HepG2 (cell line): ENCODE results near the gene PLD6. TPM values are rescaled to one million over a fixed set of nuclear protein-coding genes. Genes with fewer than 3 reads are reported as not detected.

ENCODE experiments used
- ATAC-seq: fragments of 200-7000 bp; cut with Tn5 transposase; 3 replicates; pipeline ENCODE4 v1.9.1; 2020; ENCODE audit warnings: mild to moderate bottlenecking, moderate library complexity
- BruUV-seq: library from RNA; stranded (reverse); fragments of 400-500 nt; replicated peaks from 2 replicates; lab custom pipeline; 2021; lab: Mats Ljungman, UMichigan
- CTCF ChIA-PET: fragments of 300-600 bp; formaldehyde crosslinking; extraction: SDS; loops from one replicate; lab custom pipeline; 2021; ENCODE audit warnings: low total read pairs, inconsistent platforms, low intra/inter-chr PET ratio; lab: Yijun Ruan, JAX
- POLR2A ChIA-PET: fragments of 350-600 bp; sonication (Branson Sonifier 250); formaldehyde crosslinking; loops from one replicate; lab custom pipeline; 2020; ENCODE audit warnings: antibody characterized with exemption, inconsistent platforms; lab: Yijun Ruan, JAX
- DNase-seq: peaks from one replicate; pipeline ENCODE4 v3.0.0-alpha.2; 2015; ENCODE audit warnings: low spot score
- FAIRE-seq: peaks from 3 replicates; lab custom pipeline; 2011; peaks lifted over from hg19 to GRCh38; lab: Jason Lieb, UNC
- H2AFZ ChIP-seq: one replicate; pipeline ENCODE4 v1.6.1; 2011; ENCODE audit warnings: low read length, inconsistent platforms
- H3K27ac ChIP-seq: fragments of 300-600 bp; 3 replicates; pipeline ENCODE4 v1.8.0; 2011; ENCODE audit warnings: mixed run types, mild to moderate bottlenecking, mixed read lengths, low read length, inconsistent platforms; ENCODE audit not compliant: insufficient read depth; ENCODE audit errors: extremely low read length
- H3K27me3 ChIP-seq, 2 experiments: fragments of 200-600 bp in 1 of 2; 2 replicates in 1 of 2; 3 replicates in 1 of 2; pipeline versions ENCODE4 v1.6.0 to v1.8.0; 2011; ENCODE audit warnings: low read length in 2 of 2, mild to moderate bottlenecking in 2 of 2, moderate library complexity in 2 of 2, inconsistent platforms in 1 of 2; ENCODE audit not compliant: insufficient read depth in 2 of 2, control insufficient read depth in 1 of 2
- H3K36me3 ChIP-seq, 2 experiments: fragments of 200-600 bp in 1 of 2; replicated peaks in 1 of 2; 2 replicates in 1 of 2; 3 replicates in 1 of 2; pipeline versions ENCODE4 v1.5.1 to v1.8.0; 2011; ENCODE audit warnings: low read length in 2 of 2, inconsistent platforms in 1 of 2; ENCODE audit not compliant: insufficient read depth in 2 of 2, control insufficient read depth in 1 of 2
- H3K4me1 ChIP-seq: 2 replicates; pipeline ENCODE4 v1.5.1; 2012; ENCODE audit warnings: low read length, inconsistent platforms; ENCODE audit not compliant: insufficient read depth
- H3K4me2 ChIP-seq: 2 replicates; pipeline ENCODE4 v1.6.0; 2011; ENCODE audit warnings: low read depth, low read length, inconsistent platforms
- H3K4me3 ChIP-seq, 3 experiments: fragments of 200-600 bp in 1 of 3; sonication (generic), shearing (Covaris generic) in 1 of 3; replicated peaks in 1 of 3; 2 replicates each; pipeline ENCODE4 v1.5.1; 2011 to 2016; ENCODE audit warnings: low read length in 3 of 3, inconsistent platforms in 2 of 3, low read depth in 2 of 3, mild to moderate bottlenecking in 2 of 3, control low read depth in 1 of 3, mixed read lengths in 1 of 3; ENCODE audit not compliant: insufficient read depth in 1 of 3
- H3K79me2 ChIP-seq: one replicate; pipeline ENCODE4 v1.6.1; 2011; ENCODE audit warnings: low read length, inconsistent platforms; ENCODE audit not compliant: insufficient read depth
- H3K9ac ChIP-seq: 2 replicates; pipeline ENCODE4 v1.6.0; 2011; ENCODE audit warnings: mild to moderate bottlenecking, low read depth, low read length, inconsistent platforms; ENCODE audit not compliant: insufficient read depth
- H3K9me3 ChIP-seq: 2 replicates; pipeline ENCODE4 v1.5.1; 2012; ENCODE audit warnings: mild to moderate bottlenecking, low read length
- H4K20me1 ChIP-seq: 2 replicates; pipeline ENCODE4 v1.6.0; 2011; ENCODE audit warnings: inconsistent platforms, mild to moderate bottlenecking, low read length, moderate library complexity; ENCODE audit not compliant: insufficient read depth
- ATAD3A ChIP-seq: sonication (generic); formaldehyde crosslinking; IDR thresholded peaks from 2 replicates; pipeline ENCODE4 v1.4.0; 2020; ENCODE audit warnings: missing genetic modification reagents
- BCLAF1 ChIP-seq: fragments of 450-650 bp; IDR thresholded peaks from 2 replicates; pipeline ENCODE4 v1.6.1; 2017; ENCODE audit warnings: mild to moderate bottlenecking
- DMTF1 ChIP-seq: sonication (generic); formaldehyde crosslinking; IDR thresholded peaks from 2 replicates; pipeline ENCODE4 v1.4.0; 2020; ENCODE audit warnings: mild to moderate bottlenecking, missing genetic modification reagents
- DNMT1 ChIP-seq: sonication (generic); formaldehyde crosslinking; IDR thresholded peaks from 2 replicates; pipeline ENCODE4 v1.5.1; 2020; ENCODE audit warnings: mild to moderate bottlenecking, missing genetic modification reagents
- FOXK2 ChIP-seq: fragments of 450-650 bp; IDR thresholded peaks from 2 replicates; pipeline ENCODE4 v1.6.1; 2016
- GABPB1 ChIP-seq: IDR thresholded peaks from 2 replicates; pipeline ENCODE4 v1.6.1; 2016; ENCODE audit warnings: mild to moderate bottlenecking, missing genetic modification reagents, moderate library complexity, missing compliant biosample characterization
- HDAC6 ChIP-seq: fragments of 200-600 bp; sonication (generic); IDR thresholded peaks from 2 replicates; pipeline ENCODE4 v1.7.0; 2017; ENCODE audit warnings: mild to moderate bottlenecking, antibody characterized with exemption, low read length, low read depth
- ONECUT2 ChIP-seq: sonication (generic); formaldehyde crosslinking; IDR thresholded peaks from 2 replicates; pipeline ENCODE4 v1.4.0; 2020; ENCODE audit warnings: missing genetic modification reagents
- SP1 ChIP-seq, 2 experiments: fragments of 450-650 bp in 1 of 2; sonication (generic) in 1 of 2; formaldehyde crosslinking in 1 of 2; IDR thresholded peaks; 2 replicates each; pipeline versions ENCODE4 v1.4.0 to v1.6.1; 2016 to 2020; ENCODE audit warnings: missing genetic modification reagents in 1 of 2
- TCF7L2 ChIP-seq: IDR thresholded peaks from 2 replicates; pipeline ENCODE4 v1.6.1; 2011; ENCODE audit warnings: mild to moderate bottlenecking, low read depth, low read length, moderate library complexity
- TERF1 ChIP-seq: sonication (generic); formaldehyde crosslinking; IDR thresholded peaks from 2 replicates; pipeline ENCODE4 v1.8.0; 2022; ENCODE audit warnings: mild to moderate bottlenecking, missing genetic modification reagents, moderate library complexity
- TSC22D2 ChIP-seq: sonication (generic); formaldehyde crosslinking; IDR thresholded peaks from 2 replicates; pipeline ENCODE4 v1.5.1; 2020; ENCODE audit warnings: missing genetic modification reagents, mild to moderate bottlenecking, borderline replicate concordance
- ZKSCAN5 ChIP-seq: sonication (generic); formaldehyde crosslinking; IDR thresholded peaks from 2 replicates; pipeline ENCODE4 v1.5.1; 2020; ENCODE audit warnings: mild to moderate bottlenecking, missing genetic modification reagents
- ZNF10 ChIP-seq: sonication (generic); formaldehyde crosslinking; IDR thresholded peaks from 2 replicates; pipeline ENCODE4 v1.4.0; 2020; ENCODE audit warnings: mild to moderate bottlenecking, low read depth, missing genetic modification reagents, borderline replicate concordance
- ZNF441 ChIP-seq: sonication (generic); formaldehyde crosslinking; IDR thresholded peaks from 2 replicates; pipeline ENCODE4 v1.7.0; 2021; ENCODE audit warnings: missing genetic modification reagents, borderline replicate concordance
- ZNF589 ChIP-seq: sonication (generic); formaldehyde crosslinking; conservative IDR thresholded peaks from 2 replicates; pipeline ENCODE4 v1.8.0; 2022; ENCODE audit warnings: mild to moderate bottlenecking, moderate library complexity, missing genetic modification reagents
- ZNF670 ChIP-seq: sonication (generic); formaldehyde crosslinking; IDR thresholded peaks from 2 replicates; pipeline ENCODE4 v1.8.0; 2022; ENCODE audit warnings: mild to moderate bottlenecking, missing genetic modification reagents, borderline replicate concordance
- WGBS: methylation state at CpG from one replicate; pipeline ENCODE4 v1.1.6; 2017; ENCODE audit warnings: low lambda C conversion rate; 5-methylcytosine and 5-hydroxymethylcytosine counted together
- in situ Hi-C: cut with HindIII; loops from 2 replicates; pipeline ENCODE4 v1.10.0; 2017; ENCODE audit warnings: low pct_unique_long_range_greater_than_20kb; ENCODE audit not compliant: extremely low pct_ligation_motif_present
- intact Hi-C: fragments of 100-400 bp; cut with micrococcal nuclease; formaldehyde crosslinking; loops from one replicate; pipeline ENCODE4 v1.10.0; 2022; ENCODE audit not compliant: unreplicated experiment
- polyA plus RNA-seq, 8 experiments: library from polyadenylated mRNA; depleted of rRNA in 3 of 8; stranded (reverse) in 7 of 8; unstranded in 1 of 8; fragments of >200 nt; fragmentation: Illumina TruSeq in 4 of 8; extraction: Trizol in 4 of 8; gene quantifications; 2 replicates each; pipeline versions ENCODE4 v1.2.1 to v1.2.3, GENCODE V29; 2011 to 2016; ENCODE audit warnings: low read depth in 4 of 8, missing spikeins in 1 of 8, mixed read lengths in 1 of 8; ENCODE audit not compliant: insufficient read depth in 1 of 8
- total RNA-seq, 5 experiments: library from RNA; depleted of rRNA; stranded (reverse); fragments of >200 nt; fragmentation: Illumina TruSeq; extraction: Trizol; gene quantifications; 2 replicates each; pipeline ENCODE4 v1.2.3, GENCODE V29; 2016; ENCODE audit warnings: low read depth in 1 of 5

PLD6 gene
- total and polyA plus RNA-seq, 2 of the 13 experiments (the other 11 are each of a cell fraction or from before 2014, with no cell fraction given) = 5.2 to 11.4 TPM

GRCh38 chr17:17224137-17224536 is 18.0 kb upstream of the PLD6 start (continued):
- TF ChIP-seq BCLAF1 (no peak), ZNF670 (CRISPR knock-in tag) (no peak), GABPB1 (no peak), DMTF1 (CRISPR knock-in tag) (no peak), TERF1 (CRISPR knock-in tag) (no peak)

GRCh38 chr17:17223736-17224135 is 17.6 kb upstream of the PLD6 start:
- ChIA-PET POLR2A (no interaction called here), CTCF (no interaction called here)
- Histone ChIP-seq H3K79me2 (no peaks in the 10 kb centered on the region), H3K27me3 (no peaks in the 10 kb centered on the region), H3K4me2 (no peak overlapping the region), H3K9ac (no peak overlapping the region), H4K20me1 (no peaks in the 10 kb centered on the region), H2AFZ (no peak overlapping the region), H3K4me3 (no peak overlapping the region), H3K27ac (no peak overlapping the region), H3K36me3 (peaks cover 56 to 88% of the 10 kb centered on the region in 2 experiments), H3K9me3 (no peaks in the 10 kb centered on the region), H3K4me1 (no peaks in the 10 kb centered on the region)
- intact Hi-C loops (no loop called here), in situ Hi-C loops (no loop called here)
- DNase-seq = no peak
- no TSS peak for BruUV-seq
- 97% methylated on average over 11 of the region's 16 CpGs for WGBS
- no peak for FAIRE-seq
- no peak for ATAC-seq
- TF ChIP-seq ONECUT2 (CRISPR knock-in tag) = no peak
- TF ChIP-seq ZNF441 (CRISPR knock-in tag) = no peak
- TF ChIP-seq ZKSCAN5 = no peak
- TF ChIP-seq HDAC6 = no peak
- TF ChIP-seq SP1 (IDR thresholded peaks at IDR 0.05) = no peak
- no peak for TF ChIP-seq SP1 (CRISPR knock-in tag; IDR thresholded peaks at IDR 0.05)
- no peak for TF ChIP-seq DNMT1 (CRISPR knock-in tag)
- TF ChIP-seq ZNF10 = no peak
- TF ChIP-seq ZNF589 (CRISPR knock-in tag) = no peak
- no peak for TF ChIP-seq ATAD3A
- no peak for TF ChIP-seq TSC22D2 (CRISPR knock-in tag)
- TF ChIP-seq TCF7L2 = no peak
- TF ChIP-seq FOXK2 = no peak
